ENCODE results near the gene GNB4. TPM values are rescaled to one million over a fixed set of nuclear protein-coding genes. Genes with fewer than 3 reads are reported as not detected.

The GNB4 gene
- total RNA-seq, 1 experiment from 2014 or later, result 36.7 TPM

- DNase-seq (ENCODE audit: low spot score), result no peak
- TF ChIP-seq, protein P1, sequence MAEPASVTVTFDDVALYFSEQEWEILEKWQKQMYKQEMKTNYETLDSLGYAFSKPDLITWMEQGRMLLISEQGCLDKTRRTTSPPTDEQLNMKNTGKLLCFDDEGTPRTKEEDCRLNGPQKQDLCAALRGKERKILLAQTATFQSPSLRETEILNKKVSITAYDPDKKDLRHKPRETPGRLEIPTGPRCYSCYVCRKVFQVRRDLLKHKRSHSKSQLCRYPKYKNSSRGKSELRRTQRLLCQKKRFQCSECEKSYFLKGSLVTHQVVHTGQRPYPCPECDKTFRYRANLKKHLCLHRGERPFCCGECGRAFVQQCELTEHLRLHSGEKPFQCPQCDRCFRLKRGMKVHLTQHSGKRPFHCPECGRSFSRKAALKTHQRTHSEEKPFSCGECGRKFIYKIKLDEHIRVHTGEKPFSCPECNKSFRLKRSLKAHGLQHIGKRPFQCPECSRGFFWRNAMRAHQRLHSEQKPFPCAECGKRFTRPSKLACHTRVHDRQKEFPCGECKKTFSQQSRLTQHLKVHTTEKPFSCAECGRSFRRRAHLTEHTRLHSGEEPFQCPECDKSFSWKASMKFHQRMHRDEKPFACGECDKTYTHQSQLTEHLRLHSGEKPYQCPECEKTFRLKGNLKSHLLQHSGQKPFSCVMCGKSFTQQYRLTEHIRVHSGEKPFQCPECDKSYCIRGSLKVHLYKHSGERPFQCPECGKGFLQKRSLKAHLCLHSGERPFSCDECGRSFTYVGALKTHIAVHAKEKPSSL (CRISPR knock-in tag; conservative IDR thresholded peaks at IDR 0.05), result no peak
- TF ChIP-seq ZNF263 (CRISPR knock-in tag; IDR thresholded peaks at IDR 0.05; ENCODE audit: low read depth) (no peak), CREM (CRISPR knock-in tag; IDR thresholded peaks at IDR 0.05) (no peak), ZNF396 (CRISPR knock-in tag; IDR thresholded peaks at IDR 0.05; ENCODE audit: borderline replicate concordance) (no peak), NFATC4 (CRISPR knock-in tag; IDR thresholded peaks at IDR 0.05) (no peak), ZNF671 (CRISPR knock-in tag; IDR thresholded peaks at IDR 0.05) (no peak), SP1 (CRISPR knock-in tag; conservative IDR thresholded peaks at IDR 0.05) (no peak), IRF2 (CRISPR knock-in tag; IDR thresholded peaks at IDR 0.05; ENCODE audit: borderline replicate concordance, low read depth) (no peak), ATF1 (CRISPR knock-in tag; IDR thresholded peaks at IDR 0.05) (no peak), HMGXB4 (CRISPR knock-in tag; IDR thresholded peaks at IDR 0.05) (no peak), ATF6 (CRISPR knock-in tag; IDR thresholded peaks at IDR 0.05) (no peak), PRRX2 (CRISPR knock-in tag; IDR thresholded peaks at IDR 0.05) (no peak), JAZF1 (CRISPR knock-in tag; IDR thresholded peaks at IDR 0.05) (no peak), ZBTB21 (CRISPR knock-in tag; IDR thresholded peaks at IDR 0.05; ENCODE audit: borderline replicate concordance) (no peak), CTCF (IDR thresholded peaks at IDR 0.05) (no peak), ZNF138 (CRISPR knock-in tag; conservative IDR thresholded peaks at IDR 0.05) (no peak)
- TF ChIP-seq, protein P2, sequence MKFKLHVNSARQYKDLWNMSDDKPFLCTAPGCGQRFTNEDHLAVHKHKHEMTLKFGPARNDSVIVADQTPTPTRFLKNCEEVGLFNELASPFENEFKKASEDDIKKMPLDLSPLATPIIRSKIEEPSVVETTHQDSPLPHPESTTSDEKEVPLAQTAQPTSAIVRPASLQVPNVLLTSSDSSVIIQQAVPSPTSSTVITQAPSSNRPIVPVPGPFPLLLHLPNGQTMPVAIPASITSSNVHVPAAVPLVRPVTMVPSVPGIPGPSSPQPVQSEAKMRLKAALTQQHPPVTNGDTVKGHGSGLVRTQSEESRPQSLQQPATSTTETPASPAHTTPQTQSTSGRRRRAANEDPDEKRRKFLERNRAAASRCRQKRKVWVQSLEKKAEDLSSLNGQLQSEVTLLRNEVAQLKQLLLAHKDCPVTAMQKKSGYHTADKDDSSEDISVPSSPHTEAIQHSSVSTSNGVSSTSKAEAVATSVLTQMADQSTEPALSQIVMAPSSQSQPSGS (CRISPR knock-in tag; IDR thresholded peaks at IDR 0.05; ENCODE audit: borderline replicate concordance, low read depth), result no peak
- H3K27ac Mint-ChIP-seq, result no peak overlapping the region
- H3K27me3 Mint-ChIP-seq (ENCODE audit: low read depth), result no peaks in the 10 kb centered on the region
- peaks cover 20% of the 10 kb centered on the region for H3K36me3 Mint-ChIP-seq
- no peaks in the 10 kb centered on the region for H3K4me1 Mint-ChIP-seq
- CTCF ChIA-PET, result no interaction called here
- no peak for ATAC-seq
- no peak overlapping the region for H3K4me3 Mint-ChIP-seq
- POLR2A ChIA-PET, result no interaction called here
- no peaks in the 10 kb centered on the region for H3K9me3 Mint-ChIP-seq
Observed at GRCh38 chr3:179375091-179375999, 75.9 kb downstream of the GNB4 start.
